ENCODE measurements around the gene PPP1R3F. TPM values are rescaled to one million over a fixed set of nuclear protein-coding genes. Genes with fewer than 3 reads are reported as not detected.
A peak's percentile ranks its signal among the peaks of the same experiment; 100 is the strongest.

The PPP1R3F gene
- total and polyA plus RNA-seq, 9 of the 15 experiments (the other 6 are each of a cell fraction or from before 2014, with no cell fraction given), result 0.03 to 0.91 (median 0.43) TPM; not detected in 1

DNA sequence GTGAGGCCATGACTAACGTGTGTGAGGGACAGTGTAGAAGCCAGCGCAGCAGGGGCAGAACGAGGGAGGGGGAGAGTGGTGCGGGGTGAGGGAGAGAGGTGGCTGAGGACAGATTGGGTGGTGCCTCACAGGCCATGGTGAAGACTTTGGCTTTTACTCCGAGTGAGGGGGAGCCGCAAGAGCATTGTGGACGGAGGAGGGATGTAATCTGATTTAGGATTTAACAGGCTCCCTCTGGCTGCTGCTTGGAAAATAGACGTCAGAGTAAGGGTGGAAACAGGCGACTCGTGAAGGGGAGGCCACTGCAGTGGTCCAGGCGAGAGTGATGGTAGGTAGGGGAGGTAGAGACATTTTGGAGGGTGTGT, 13.0 kb downstream of the PPP1R3F start (continued):
- TF ChIP-seq HDGF (IDR thresholded peaks at IDR 0.05) (0 out of 2 replicates have a peak, but pooled peaks have one; percentile 47), KDM2B (CRISPR knock-in tag; IDR thresholded peaks at IDR 0.05) (no peak), STAT5A (IDR thresholded peaks at IDR 0.05; ENCODE audit: borderline replicate concordance, low read length) (no peak), ZBTB8A (IDR thresholded peaks at IDR 0.05; ENCODE audit: partially characterized antibody) (no peak), FOSL1 (tag; conservative IDR thresholded peaks at IDR 0.05) (no peak), HNRNPUL1 (IDR thresholded peaks at IDR 0.05; ENCODE audit: low read length) (no peak), NUFIP1 (IDR thresholded peaks at IDR 0.05; ENCODE audit: partially characterized antibody) (no peak), GATA2 (CRISPR knock-in tag; IDR thresholded peaks at IDR 0.05) (peak; percentile 70)
- TF ChIP-seq, protein P1, sequence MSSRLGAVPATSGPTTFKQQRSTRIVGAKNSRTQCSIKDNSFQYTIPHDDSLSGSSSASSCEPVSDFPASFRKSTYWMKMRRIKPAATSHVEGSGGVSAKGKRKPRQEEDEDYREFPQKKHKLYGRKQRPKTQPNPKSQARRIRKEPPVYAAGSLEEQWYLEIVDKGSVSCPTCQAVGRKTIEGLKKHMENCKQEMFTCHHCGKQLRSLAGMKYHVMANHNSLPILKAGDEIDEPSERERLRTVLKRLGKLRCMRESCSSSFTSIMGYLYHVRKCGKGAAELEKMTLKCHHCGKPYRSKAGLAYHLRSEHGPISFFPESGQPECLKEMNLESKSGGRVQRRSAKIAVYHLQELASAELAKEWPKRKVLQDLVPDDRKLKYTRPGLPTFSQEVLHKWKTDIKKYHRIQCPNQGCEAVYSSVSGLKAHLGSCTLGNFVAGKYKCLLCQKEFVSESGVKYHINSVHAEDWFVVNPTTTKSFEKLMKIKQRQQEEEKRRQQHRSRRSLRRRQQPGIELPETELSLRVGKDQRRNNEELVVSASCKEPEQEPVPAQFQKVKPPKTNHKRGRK (tag; IDR thresholded peaks at IDR 0.05), result no peak
- TF ChIP-seq, protein P2, sequence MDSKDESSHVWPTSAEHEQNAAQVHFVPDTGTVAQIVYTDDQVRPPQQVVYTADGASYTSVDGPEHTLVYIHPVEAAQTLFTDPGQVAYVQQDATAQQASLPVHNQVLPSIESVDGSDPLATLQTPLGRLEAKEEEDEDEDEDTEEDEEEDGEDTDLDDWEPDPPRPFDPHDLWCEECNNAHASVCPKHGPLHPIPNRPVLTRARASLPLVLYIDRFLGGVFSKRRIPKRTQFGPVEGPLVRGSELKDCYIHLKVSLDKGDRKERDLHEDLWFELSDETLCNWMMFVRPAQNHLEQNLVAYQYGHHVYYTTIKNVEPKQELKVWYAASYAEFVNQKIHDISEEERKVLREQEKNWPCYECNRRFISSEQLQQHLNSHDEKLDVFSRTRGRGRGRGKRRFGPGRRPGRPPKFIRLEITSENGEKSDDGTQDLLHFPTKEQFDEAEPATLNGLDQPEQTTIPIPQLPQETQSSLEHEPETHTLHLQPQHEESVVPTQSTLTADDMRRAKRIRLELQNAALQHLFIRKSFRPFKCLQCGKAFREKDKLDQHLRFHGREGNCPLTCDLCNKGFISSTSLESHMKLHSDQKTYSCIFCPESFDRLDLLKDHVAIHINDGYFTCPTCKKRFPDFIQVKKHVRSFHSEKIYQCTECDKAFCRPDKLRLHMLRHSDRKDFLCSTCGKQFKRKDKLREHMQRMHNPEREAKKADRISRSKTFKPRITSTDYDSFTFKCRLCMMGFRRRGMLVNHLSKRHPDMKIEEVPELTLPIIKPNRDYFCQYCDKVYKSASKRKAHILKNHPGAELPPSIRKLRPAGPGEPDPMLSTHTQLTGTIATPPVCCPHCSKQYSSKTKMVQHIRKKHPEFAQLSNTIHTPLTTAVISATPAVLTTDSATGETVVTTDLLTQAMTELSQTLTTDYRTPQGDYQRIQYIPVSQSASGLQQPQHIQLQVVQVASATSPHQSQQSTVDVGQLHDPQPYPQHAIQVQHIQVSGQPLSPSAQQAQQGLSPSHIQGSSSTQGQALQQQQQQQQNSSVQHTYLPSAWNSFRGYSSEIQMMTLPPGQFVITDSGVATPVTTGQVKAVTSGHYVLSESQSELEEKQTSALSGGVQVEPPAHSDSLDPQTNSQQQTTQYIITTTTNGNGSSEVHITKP (IDR thresholded peaks at IDR 0.05; ENCODE audit: partially characterized antibody), result peak; percentile 49
- TF ChIP-seq, protein P3, sequence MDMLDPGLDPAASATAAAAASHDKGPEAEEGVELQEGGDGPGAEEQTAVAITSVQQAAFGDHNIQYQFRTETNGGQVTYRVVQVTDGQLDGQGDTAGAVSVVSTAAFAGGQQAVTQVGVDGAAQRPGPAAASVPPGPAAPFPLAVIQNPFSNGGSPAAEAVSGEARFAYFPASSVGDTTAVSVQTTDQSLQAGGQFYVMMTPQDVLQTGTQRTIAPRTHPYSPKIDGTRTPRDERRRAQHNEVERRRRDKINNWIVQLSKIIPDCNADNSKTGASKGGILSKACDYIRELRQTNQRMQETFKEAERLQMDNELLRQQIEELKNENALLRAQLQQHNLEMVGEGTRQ (CRISPR knock-in tag; IDR thresholded peaks at IDR 0.05), result no peak

Data from K562 (cell line).